HL-60/S4 (cell line): ENCODE results near the gene SEC24D.
"Not testable (repeated sequence)": the region's sequence is repeated elsewhere in the genome, so short reads cannot be mapped to it uniquely, and the experiment has no call there.

ENCODE experiments used
- in situ Hi-C: fragments of 300-500 bp; cut with MboI; formaldehyde crosslinking; loops from 2 replicates; pipeline ENCODE4 v1.14.3; 2022; ENCODE audit warnings: low sequenced_read_pairs

SEC24D gene

GRCh38 chr4:118835571-118836300, at the start of gene SEC24D:
TSS of gene SEC24D (minus strand) at chr4:118836126. CDS start at chr4:118833696, 2,430 bp downstream.
- in situ Hi-C loops: no loop called here

- in situ Hi-C loops: no loop called here
These were observed 48.8 kb upstream of the SEC24D start for GRCh38 chr4:118884716-118885115.

GRCh38 chr4:118883861-118884260, 47.9 kb upstream of the SEC24D start:
- in situ Hi-C loops: no loop called here

- in situ Hi-C loops: no loop called here
These were observed 45.7 kb upstream of the SEC24D start for GRCh38 chr4:118881512-118882146.

- in situ Hi-C loops: no loop called here
These were observed 43.5 kb upstream of the SEC24D start for GRCh38 chr4:118879409-118879808.

GRCh38 chr4:118878507-118878906, 42.6 kb upstream of the SEC24D start:
- in situ Hi-C loops: not testable (repeated sequence)

GRCh38 chr4:118877797-118878196, 41.9 kb upstream of the SEC24D start:
- in situ Hi-C loops: no loop called here

- in situ Hi-C loops: no loop called here
These were observed 36.3 kb upstream of the SEC24D start for GRCh38 chr4:118872181-118872580.

- in situ Hi-C loops: no loop called here
These were observed 33.9 kb upstream of the SEC24D start for GRCh38 chr4:118869808-118870342.

GRCh38 chr4:118867311-118868067, 31.6 kb upstream of the SEC24D start:
- in situ Hi-C loops: no loop called here

GRCh38 chr4:118866442-118866841, 30.5 kb upstream of the SEC24D start:
- in situ Hi-C loops: no loop called here

- in situ Hi-C loops: no loop called here
These were observed 29.3 kb upstream of the SEC24D start for GRCh38 chr4:118865091-118865708.

GRCh38 chr4:118858779-118859178, 22.9 kb upstream of the SEC24D start:
- in situ Hi-C loops: no loop called here

- in situ Hi-C loops: no loop called here
These were observed 21.8 kb upstream of the SEC24D start for GRCh38 chr4:118857760-118858159.

- in situ Hi-C loops: no loop called here
These were observed 14.7 kb upstream of the SEC24D start for GRCh38 chr4:118850488-118851173.

- in situ Hi-C loops: no loop called here
These were observed 14.1 kb upstream of the SEC24D start for GRCh38 chr4:118849867-118850487.

- in situ Hi-C loops: no loop called here
These were observed 13.0 kb upstream of the SEC24D start for GRCh38 chr4:118848901-118849300.

- in situ Hi-C loops: no loop called here
These were observed 12.3 kb upstream of the SEC24D start for GRCh38 chr4:118848242-118848641.

GRCh38 chr4:118846979-118847378, 11.1 kb upstream of the SEC24D start:
- in situ Hi-C loops: no loop called here

GRCh38 chr4:118845552-118846050, 9.7 kb upstream of the SEC24D start:
- in situ Hi-C loops: no loop called here
